ENCODE results near the gene NFIL3.

The NFIL3 gene

DNA sequence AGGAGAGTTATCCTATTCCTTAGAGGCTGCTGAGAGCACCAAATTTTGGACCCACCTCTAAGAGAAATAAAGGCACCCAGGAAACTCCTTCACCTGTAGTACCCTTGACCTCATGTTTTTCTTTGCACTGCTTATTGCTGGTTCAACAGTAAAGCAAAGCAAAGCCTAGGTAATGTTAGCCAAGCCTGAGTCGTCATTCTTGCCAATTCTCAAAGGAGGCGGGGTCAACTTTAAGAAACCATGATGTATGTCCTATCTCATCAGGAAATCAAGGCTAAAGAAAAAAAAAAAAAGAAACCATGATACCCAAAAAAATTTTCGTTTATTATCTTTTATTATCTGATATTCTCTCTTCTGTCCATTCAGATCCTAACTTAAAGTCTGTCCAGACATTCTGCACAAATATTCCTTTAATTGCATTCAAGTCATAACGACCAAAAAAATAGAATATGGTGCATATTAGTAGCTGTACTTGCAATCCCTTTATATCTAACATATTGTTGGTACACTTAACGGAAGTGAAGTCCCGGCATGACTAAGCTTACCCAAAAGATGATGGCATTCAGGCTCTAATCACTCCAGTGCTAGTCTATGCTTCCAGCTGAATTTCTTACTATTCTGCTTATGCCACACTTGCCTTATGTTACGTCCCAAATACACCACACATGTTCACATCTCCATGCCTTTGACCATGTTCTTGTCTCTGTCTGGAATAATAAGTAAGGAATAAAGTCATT, 63.7 kb downstream of the NFIL3 start:
- DNase-seq (ENCODE audit: low read depth), result no peak

DNA sequence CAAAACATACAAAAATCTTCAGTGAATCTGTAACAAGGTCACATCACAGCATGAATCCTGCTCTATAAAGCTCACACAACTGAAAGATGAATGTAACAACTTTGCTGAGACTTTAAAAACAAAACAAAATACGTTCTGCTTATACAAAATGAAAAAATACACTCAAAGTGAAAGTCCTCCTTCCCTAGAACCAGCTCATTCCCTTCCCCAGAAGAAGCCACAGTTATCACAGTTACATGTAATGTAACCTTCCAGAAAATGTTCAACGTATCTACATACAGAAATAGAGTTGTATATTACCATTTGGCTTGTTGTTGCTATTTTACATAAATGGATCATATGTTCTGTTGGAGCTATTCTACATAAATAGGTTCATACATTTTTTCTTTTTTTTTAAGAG, 64.5 kb downstream of the NFIL3 start:
- no peak for DNase-seq (ENCODE audit: low read depth)

Data from HS-5 (cell line).